Cerebellar nuclear complex (tissue), 1 donor: ENCODE results near the gene EN2.
A peak's percentile ranks its signal among the peaks of the same experiment; 100 is the strongest.
"Not testable (repeated sequence)": the region's sequence is repeated elsewhere in the genome, so short reads cannot be mapped to it uniquely, and the experiment has no call there.

Experiments
- DNase-seq, 2 experiments: peaks; one replicate each; lab custom pipeline; 2025; lab: John Stamatoyannopoulos, UW

Gene EN2

GRCh38 chr7:155425887-155426286, 32.0 kb upstream of the EN2 start:
- no peak for DNase-seq

GRCh38 chr7:155426543-155427410, 31.2 kb upstream of the EN2 start:
- DNase-seq: no peak

GRCh38 chr7:155427411-155428038, 30.4 kb upstream of the EN2 start:
- no peak for DNase-seq

GRCh38 chr7:155428171-155428834, 29.6 kb upstream of the EN2 start:
- no peak for DNase-seq

- no peak for DNase-seq
Observed at GRCh38 chr7:155429651-155430050, 28.3 kb upstream of the EN2 start.

GRCh38 chr7:155430606-155431005, 27.3 kb upstream of the EN2 start:
- DNase-seq: no peak

GRCh38 chr7:155431231-155431630, 26.7 kb upstream of the EN2 start:
- no peak for DNase-seq

GRCh38 chr7:155431711-155432110, 26.2 kb upstream of the EN2 start:
- DNase-seq: no peak

- no peak for DNase-seq
Observed at GRCh38 chr7:155435110-155435509, 22.8 kb upstream of the EN2 start.

- no peak for DNase-seq
Observed at GRCh38 chr7:155437836-155438235, 20.1 kb upstream of the EN2 start.

GRCh38 chr7:155438777-155439176, 19.2 kb upstream of the EN2 start:
- DNase-seq: no peak

GRCh38 chr7:155439311-155440017, 18.5 kb upstream of the EN2 start:
- DNase-seq: no peak

GRCh38 chr7:155440018-155440410, 17.9 kb upstream of the EN2 start:
- no peak for DNase-seq

GRCh38 chr7:155441856-155442255, 16.1 kb upstream of the EN2 start:
- no peak for DNase-seq

- no peak for DNase-seq
Observed at GRCh38 chr7:155444746-155445145, 13.2 kb upstream of the EN2 start.

GRCh38 chr7:155445606-155446005, 12.3 kb upstream of the EN2 start:
- DNase-seq: not testable (repeated sequence)

GRCh38 chr7:155447603-155448002, 10.3 kb upstream of the EN2 start:
- no peak for DNase-seq

GRCh38 chr7:155448632-155449007, 9.3 kb upstream of the EN2 start:
- peak in 1 of 2 experiments; percentile 42 for DNase-seq

GRCh38 chr7:155449008-155449868, 8.7 kb upstream of the EN2 start:
- no peak for DNase-seq

GRCh38 chr7:155449869-155450557, 7.9 kb upstream of the EN2 start:
- no peak for DNase-seq

- no peak for DNase-seq
Observed at GRCh38 chr7:155450558-155450969, 7.4 kb upstream of the EN2 start.
